Left ventricle myocardium superior (tissue), 1 donor: ENCODE data around the gene TC2N. TPM values are rescaled to one million over a fixed set of nuclear protein-coding genes. Genes with fewer than 3 reads are reported as not detected.
"Not testable (repeated sequence)": the region's sequence is repeated elsewhere in the genome, so short reads cannot be mapped to it uniquely, and the experiment has no call there.

Source experiments
- ATAC-seq: fragments of 200-7000 bp; cut with Tn5 transposase; one replicate; pipeline ENCODE4 v1.9.1; 2020; ENCODE audit warnings: mild to moderate bottlenecking, moderate library complexity
- DNase-seq: peaks from one replicate; pipeline ENCODE4 v3.0.0-alpha.2; 2020
- intact Hi-C: fragments of 100-400 bp; cut with micrococcal nuclease; formaldehyde crosslinking; loops from one replicate; pipeline ENCODE4 v1.11.0; 2022
- total RNA-seq: library from RNA; stranded (reverse); fragmentation: NEBNext Ultra II Directional; extraction: Animal tissue kit (Norgen Biotek cat#: 25700); gene quantifications from one replicate; pipeline ENCODE4 v1.2.1, GENCODE V29; 2021
- donor health status: DM: no; HTN: yes; CAD: no; lungs with severe emphysema.

Gene TC2N
- total RNA-seq, 1 donor from 2014 or later, result 9.2 TPM

DNA sequence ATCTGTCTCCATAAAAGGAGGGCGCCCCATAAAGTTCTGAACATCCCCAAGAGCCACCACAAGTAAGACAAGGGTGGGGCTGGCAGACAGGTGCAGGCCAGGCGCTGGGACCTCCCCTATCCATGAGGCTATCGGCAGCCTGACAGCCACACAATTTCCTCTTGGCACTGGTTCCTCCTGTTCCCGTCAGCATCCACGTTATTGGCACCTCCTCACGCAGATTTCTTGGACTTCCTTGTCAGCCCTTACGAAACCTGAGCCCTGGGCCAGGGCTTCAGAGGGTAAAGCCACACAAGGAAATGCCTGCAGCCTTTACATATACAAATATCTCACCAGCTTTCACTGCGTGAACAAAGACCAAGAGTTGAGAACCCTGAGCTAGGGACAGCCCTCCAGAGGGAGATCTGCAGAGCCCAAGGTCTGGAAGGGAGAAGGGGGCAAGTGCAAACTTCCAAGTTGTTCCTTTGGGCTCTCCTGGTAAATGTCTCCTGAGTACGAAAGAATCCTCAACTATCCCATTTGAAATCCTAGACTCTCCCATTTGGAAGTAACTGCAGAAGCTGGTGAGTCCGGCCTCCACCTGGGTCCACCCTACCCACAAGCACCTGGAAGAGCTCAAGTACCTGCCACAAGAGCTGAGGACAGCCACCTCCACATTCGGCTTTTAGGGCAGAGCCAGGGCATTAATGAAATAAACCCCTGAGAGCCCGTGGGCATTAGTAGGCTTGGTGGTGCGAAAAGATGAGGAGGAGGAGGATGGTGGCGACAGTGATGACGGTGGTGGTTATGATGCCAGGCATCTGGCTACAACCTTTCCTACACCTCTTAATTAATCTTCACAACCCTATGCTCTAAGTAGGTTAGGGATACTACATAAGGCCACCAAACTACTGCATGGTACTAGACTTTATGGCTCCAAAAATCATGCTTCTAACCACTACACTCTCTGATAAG, 5.5 kb upstream of the TC2N start:
- intact Hi-C loops, result no loop called here
- peak; percentile 72 for DNase-seq
- ATAC-seq, result peak; percentile 88

DNA sequence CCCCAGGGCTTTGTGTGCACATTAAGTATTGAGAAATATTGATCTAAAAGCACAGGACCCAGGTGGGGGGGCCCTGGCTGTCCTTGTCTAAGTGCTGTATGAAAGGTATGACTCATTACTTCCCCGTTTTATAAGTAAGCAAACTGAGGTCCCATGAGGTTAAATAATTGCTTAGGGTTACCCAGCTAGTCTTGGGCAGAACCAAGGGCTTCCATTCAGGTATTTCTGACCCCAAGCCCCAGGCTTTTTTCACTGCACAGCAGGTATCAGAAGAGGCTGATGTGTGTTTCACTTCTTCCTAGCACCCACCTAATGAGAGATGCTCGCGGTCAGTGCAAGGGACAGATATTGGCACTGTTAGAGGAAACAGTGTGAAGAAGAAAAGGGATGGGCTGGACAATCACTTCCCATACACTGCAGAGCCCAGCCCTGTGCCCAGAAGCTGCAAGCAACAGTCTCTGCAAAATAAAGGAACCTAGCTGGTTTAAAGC, 4.7 kb upstream of the TC2N start:
- intact Hi-C loops, result no loop called here
- DNase-seq (peak; percentile 46), ATAC-seq (peak; percentile 56)

- intact Hi-C loops, ATAC-seq, DNase-seq: not testable (repeated sequence)
These were observed 4.1 kb upstream of the TC2N start for GRCh38 chr14:91871401-91871800.

DNA sequence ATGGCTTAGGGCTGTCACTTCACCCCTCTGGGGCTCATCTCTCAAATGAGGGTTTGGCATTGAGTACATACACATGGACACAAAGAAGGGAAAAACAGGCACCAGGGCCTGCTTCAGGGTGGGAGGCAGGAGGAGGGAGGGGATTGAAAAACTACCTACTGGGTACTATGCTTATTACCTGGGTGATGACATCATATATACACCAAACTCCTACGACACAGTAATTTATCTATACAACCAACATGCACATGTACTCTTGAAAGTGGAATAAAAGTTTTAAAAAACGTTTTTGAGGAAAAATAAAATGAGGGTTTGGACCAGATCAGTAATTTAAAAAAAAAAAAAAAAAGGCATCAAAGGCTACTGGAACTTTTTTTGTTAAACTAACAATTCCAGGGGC, 3.6 kb upstream of the TC2N start:
- no peak for DNase-seq
- intact Hi-C loops, result no loop called here
- ATAC-seq, result no peak

DNA sequence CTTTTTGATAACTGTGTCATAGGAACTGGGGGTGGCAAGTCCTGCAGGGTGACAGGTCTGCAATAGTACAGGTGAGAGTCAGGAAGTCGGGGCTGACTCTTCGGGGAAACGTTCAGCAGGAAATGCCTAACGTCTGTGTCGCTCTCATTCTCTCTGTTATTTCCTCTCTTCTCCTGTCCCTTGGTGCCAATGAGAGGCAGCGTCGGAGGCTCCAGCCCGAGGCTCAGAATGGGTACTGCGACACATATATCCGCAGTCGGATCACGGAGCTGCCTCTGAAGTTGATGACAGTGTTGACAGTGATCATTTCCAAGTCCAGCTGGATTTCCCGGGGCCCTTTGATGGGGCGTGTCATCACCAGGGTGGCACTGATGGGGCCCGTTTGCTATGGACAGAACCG, 2.7 kb upstream of the TC2N start:
- intact Hi-C loops, result no loop called here
- ATAC-seq (no peak), DNase-seq (no peak)

DNA sequence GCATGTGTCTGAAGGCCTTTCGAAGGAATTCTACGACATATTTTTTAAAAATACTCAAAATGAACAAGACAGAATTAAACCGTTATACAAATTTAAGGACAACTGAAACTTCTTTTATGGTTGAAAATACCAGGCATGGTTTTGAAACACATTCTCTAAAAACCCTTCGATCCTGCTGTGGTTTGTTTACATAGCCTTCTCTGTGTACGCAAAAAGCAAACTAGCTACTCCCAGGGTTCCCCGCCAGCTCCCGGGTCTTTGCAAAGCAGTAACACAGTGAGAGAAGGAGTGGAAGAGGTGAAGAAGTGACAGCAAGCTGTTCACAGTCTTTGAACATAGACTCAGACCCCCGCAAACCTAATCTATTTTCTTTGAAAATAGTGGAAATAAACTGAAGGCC, 2.2 kb upstream of the TC2N start:
- intact Hi-C loops, result no loop called here
- ATAC-seq, result no peak
- no peak for DNase-seq

- intact Hi-C loops, result no loop called here
- ATAC-seq, result no peak
- no peak for DNase-seq
These were observed 633 bp downstream of the TC2N start for GRCh38 chr14:91866511-91867295.

DNA sequence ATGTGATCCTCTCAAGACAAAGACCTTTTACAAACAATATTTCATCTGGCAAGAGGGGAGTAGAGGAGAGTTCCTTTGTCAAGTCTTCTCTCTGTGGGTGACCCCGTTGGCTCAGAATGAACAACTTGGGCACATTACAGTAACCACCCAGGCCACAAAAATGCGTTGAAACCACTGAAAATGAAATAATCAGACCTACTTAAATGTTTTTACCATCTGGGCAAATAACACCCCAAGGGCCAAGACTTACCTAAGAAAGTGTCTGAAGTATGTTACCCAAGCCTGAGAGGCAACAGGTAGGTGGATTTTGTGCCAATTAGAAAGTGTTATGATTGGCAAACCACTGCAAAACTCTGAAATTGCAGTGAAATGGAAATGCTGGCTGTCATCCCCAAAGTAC, 1.3 kb downstream of the TC2N start:
- no peak for ATAC-seq
- intact Hi-C loops, result no loop called here
- DNase-seq, result no peak

DNA sequence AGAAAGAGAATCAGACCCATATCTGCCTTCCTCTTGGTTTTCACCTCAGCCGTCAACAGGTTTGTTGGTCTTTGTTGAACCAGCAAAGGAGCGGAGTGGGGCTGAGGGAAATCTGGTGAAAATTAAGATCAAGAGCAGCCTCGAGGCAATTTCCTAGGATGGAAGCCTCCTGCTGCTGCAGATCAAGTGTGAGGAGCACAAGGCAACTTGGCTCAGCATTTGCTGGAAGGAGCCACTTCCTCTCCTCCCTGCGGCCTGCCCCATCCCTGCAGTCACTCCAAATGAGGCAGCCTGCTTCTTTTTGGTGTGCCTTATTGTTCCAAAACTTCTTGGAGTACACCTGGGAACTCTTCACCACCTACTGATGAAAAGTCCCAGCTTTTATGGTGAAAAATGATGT, 4.9 kb downstream of the TC2N start:
- ATAC-seq (peak; percentile 52), DNase-seq (no peak)
- intact Hi-C loops, result no loop called here

- DNase-seq, result no peak
- no peak for ATAC-seq
- intact Hi-C loops, result no loop called here
These were observed 6.2 kb downstream of the TC2N start for GRCh38 chr14:91861091-91861490.

- intact Hi-C loops, result no loop called here
- ATAC-seq, result no peak
- no peak for DNase-seq
These were observed 7.1 kb downstream of the TC2N start for GRCh38 chr14:91860238-91860637.

GRCh38 chr14:91858536-91859275, 8.6 kb downstream of the TC2N start:
- DNase-seq (no peak), ATAC-seq (peak; percentile 45)
- intact Hi-C loops, result no loop called here

DNA sequence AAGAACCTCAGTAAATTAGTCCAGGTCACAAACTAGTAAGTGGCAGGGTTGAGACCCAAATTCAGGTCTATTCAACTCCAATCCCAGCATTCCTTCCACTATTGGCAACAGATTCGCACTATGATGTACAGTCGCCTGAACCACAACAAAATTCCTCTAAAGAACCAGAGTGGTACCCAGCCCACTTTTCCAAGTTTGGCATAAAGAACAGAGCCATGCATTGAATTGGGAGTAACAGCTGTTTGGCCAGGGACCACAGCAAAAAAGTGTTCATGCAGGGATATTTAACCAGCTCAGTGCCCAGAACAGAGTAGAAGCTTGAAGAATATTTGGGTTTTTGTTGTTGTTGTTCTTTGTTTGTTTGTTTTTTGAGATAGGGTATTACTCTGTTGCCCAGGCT, 9.7 kb downstream of the TC2N start:
- intact Hi-C loops, result no loop called here
- DNase-seq (no peak), ATAC-seq (no peak)

DNA sequence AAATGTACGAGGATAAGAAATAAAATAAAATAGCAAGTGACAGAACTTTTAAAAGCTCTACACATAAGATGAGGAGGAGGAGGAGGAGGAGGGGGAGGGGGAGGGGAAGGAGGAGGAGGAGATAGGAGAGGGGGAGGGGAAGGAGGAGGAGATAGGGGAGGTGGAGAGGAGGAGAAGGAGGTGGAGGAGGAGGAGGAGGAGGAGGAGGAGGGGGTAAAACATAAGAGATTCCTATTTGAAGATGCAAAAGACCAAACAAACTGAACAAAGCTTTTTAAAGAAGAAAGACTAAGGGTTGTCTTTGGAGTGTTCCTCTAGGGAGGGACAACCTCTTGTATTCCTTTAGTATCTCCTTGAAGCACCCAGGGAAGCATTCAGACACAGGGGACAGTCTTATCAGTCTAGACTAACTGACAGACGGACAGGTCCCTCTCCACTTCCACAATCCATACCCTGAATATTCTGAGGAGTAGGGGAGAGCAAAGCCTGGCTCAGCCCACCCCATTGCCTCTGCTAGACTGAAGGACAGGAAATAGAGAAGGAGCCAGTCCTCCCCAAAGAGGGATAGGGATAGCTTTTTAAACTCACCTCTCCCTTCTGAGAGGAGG, 12.9 kb downstream of the TC2N start:
- ATAC-seq (peak; percentile 53), DNase-seq (no peak)
- intact Hi-C loops, result no loop called here

GRCh38 chr14:91851563-91851962, 15.8 kb downstream of the TC2N start:
- intact Hi-C loops, result no loop called here

GRCh38 chr14:91848504-91849001, 18.8 kb downstream of the TC2N start:
- intact Hi-C loops, result no loop called here
- ATAC-seq (no peak), DNase-seq (no peak)

More at GRCh38 chr14:91851563-91851962, 15.8 kb downstream of the TC2N start:
- DNase-seq (no peak), ATAC-seq (no peak)

DNA sequence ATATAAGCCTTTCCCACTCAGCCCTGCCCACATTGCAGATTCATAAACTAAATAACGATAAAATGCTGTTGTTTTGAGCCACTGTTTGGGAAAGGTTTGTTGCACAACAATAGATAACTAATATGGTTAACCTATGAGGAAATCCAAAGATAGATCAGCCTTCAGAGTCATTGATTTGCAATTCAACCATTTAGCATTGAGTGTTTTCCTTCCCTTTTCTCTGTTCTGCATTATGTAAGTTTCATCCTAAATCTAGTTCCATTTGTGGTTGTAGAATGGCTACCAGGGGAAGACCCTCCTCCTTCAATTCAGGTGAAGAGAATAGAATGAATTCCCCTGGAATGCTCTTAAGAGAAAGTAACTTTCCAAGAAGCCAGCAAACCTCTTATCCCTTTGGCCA, 19.6 kb downstream of the TC2N start:
- ATAC-seq (no peak), DNase-seq (no peak)
- intact Hi-C loops, result no loop called here

DNA sequence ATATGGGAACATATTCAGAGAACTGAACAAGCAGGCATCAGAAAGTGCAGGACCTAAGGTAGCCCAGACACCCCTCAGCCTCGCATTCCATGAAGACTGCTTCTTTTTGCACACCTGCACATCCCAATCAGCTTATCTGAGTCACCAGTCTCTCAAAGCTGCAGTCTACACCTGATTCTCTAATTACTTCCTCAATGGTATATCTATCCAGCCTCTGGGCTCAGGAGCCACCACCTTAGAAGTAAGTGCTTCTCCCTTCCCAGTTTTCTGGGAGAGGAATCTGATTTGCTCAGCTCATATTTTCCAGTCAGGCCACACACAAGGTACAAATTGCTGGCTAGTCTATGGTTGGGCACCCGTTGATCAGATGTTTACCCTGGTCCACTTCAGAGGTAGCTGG, 21.7 kb downstream of the TC2N start:
- DNase-seq (no peak), ATAC-seq (no peak)
- intact Hi-C loops, result no loop called here

GRCh38 chr14:91845056-91845455, 22.3 kb downstream of the TC2N start:
- ATAC-seq, result not testable (repeated sequence)

More at GRCh38 chr14:91845056-91845455, 22.3 kb downstream of the TC2N start:
- intact Hi-C loops, DNase-seq: not testable (repeated sequence)
